Measurements from ENCODE around the gene ADD1. TPM values are rescaled to one million over a fixed set of nuclear protein-coding genes. Genes with fewer than 3 reads are reported as not detected.

ADD1 gene
- total and polyA plus RNA-seq, 2 of the 13 experiments (the other 11 are each of a cell fraction or from before 2014, with no cell fraction given) = 73.9 to 122 TPM

- ChIA-PET CTCF (ENCODE audit: low intra/inter-chr PET ratio, low total read pairs) (no interaction called here), POLR2A (no interaction called here)
- no peaks in the 10 kb centered on the region for H4K20me1 ChIP-seq (ENCODE audit: insufficient read depth, low read length)
- intact Hi-C loops (cut with micrococcal nuclease; ENCODE audit: unreplicated experiment) = no loop called here
- H3K79me2 ChIP-seq (ENCODE audit: insufficient read depth, low read length) = no peaks in the 10 kb centered on the region
- no peaks in the 10 kb centered on the region for H3K9me3 ChIP-seq (ENCODE audit: low read length)
- in situ Hi-C loops (cut with HindIII; ENCODE audit: extremely low pct_ligation_motif_present, low pct_unique_long_range_greater_than_20kb) = no loop called here
- DNase-seq (ENCODE audit: low spot score) (no peak), ATAC-seq (no peak), FAIRE-seq (no peak)
- no peak overlapping the region for H2AFZ ChIP-seq (ENCODE audit: low read length)
- no peak overlapping the region for H3K9ac ChIP-seq (ENCODE audit: insufficient read depth, low read depth, low read length)
- H3K4me3 ChIP-seq (replicated peaks in 1 of 3; ENCODE audit: insufficient read depth in 1 of 3, low read depth in 2 of 3, low read length in 3 of 3) = no peak overlapping the region
- peaks cover 10% of the 10 kb centered on the region for H3K4me1 ChIP-seq (ENCODE audit: insufficient read depth, low read length)
- WGBS (ENCODE audit: low lambda C conversion rate) = 96% methylated on average over 5 of the region's 5 CpGs
- TF ChIP-seq TBP (CRISPR knock-in tag; IDR thresholded peaks at IDR 0.05) (no peak), KDM6A (CRISPR knock-in tag; IDR thresholded peaks at IDR 0.05; ENCODE audit: low read depth) (no peak), KLF11 (CRISPR knock-in tag; IDR thresholded peaks at IDR 0.05) (no peak), NFKBIZ (CRISPR knock-in tag; IDR thresholded peaks at IDR 0.05) (no peak), HNRNPUL1 (IDR thresholded peaks at IDR 0.05; ENCODE audit: low read depth, low read length) (no peak), ZNF552 (CRISPR knock-in tag; IDR thresholded peaks at IDR 0.05; ENCODE audit: borderline replicate concordance) (no peak), MEF2D (CRISPR knock-in tag; IDR thresholded peaks at IDR 0.05) (no peak), HNRNPK (IDR thresholded peaks at IDR 0.05; ENCODE audit: low read depth, low read length, poor library complexity, severe bottlenecking) (no peak), ARID2 (CRISPR knock-in tag; IDR thresholded peaks at IDR 0.05; ENCODE audit: borderline replicate concordance) (no peak)
- H3K36me3 ChIP-seq (replicated peaks in 1 of 2; ENCODE audit: control insufficient read depth in 1 of 2, insufficient read depth in 2 of 2, low read length in 2 of 2) = peaks cover 30 to 59% of the 10 kb centered on the region in 2 experiments
- H3K27ac ChIP-seq (ENCODE audit: extremely low read length, insufficient read depth, low read length) = no peak overlapping the region
- no peaks in the 10 kb centered on the region for H3K27me3 ChIP-seq (ENCODE audit: control insufficient read depth in 1 of 2, insufficient read depth in 2 of 2, low read length in 2 of 2)
- no peak overlapping the region for H3K4me2 ChIP-seq (ENCODE audit: low read depth, low read length)
- BruUV-seq (replicated peaks) = no TSS peak
These were observed 81.9 kb downstream of the ADD1 start for GRCh38 chr4:2925496-2925895.
